ENCODE data around the gene CNTN4.

CNTN4 gene

DNA sequence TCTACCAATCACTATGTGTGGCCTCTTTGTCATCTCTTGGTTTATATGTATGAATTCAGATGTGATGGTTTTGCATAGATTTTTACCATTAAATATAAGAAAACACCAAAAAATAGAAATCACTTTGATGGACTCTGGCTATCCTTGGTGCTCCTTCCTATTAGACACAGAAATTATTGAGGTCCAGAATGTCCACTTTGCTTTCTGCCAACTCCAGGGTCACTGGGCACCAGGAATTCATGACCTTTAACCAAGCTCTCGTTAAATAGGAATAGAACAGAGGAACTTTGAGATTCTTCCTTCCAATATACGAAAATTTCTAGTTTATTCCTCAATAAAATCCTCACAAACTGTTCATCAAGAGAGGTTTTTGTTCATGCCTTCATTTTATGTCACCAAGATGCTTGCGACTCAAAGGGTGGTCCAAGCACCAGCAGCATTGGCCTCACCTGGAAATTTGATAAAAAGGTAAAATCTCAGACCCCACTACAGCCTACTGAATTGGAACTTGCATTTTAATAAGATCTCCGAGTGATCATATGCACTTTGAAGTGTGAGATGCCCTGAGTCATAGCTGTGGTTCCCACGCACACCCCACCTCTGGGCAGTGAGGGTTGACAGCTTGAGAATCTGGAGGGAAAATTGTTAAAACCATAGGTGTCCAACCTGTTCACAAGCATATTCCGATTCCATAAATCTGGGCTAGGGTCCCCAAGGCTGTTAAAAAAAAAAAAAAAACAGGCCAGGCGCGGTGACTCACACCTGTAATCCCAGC is 725.0 kb downstream of the CNTN4 start:
- H3K4me3 ChIP-seq (ENCODE audit: low read depth, low read length): no peak overlapping the region
- TF ChIP-seq, protein P1, sequence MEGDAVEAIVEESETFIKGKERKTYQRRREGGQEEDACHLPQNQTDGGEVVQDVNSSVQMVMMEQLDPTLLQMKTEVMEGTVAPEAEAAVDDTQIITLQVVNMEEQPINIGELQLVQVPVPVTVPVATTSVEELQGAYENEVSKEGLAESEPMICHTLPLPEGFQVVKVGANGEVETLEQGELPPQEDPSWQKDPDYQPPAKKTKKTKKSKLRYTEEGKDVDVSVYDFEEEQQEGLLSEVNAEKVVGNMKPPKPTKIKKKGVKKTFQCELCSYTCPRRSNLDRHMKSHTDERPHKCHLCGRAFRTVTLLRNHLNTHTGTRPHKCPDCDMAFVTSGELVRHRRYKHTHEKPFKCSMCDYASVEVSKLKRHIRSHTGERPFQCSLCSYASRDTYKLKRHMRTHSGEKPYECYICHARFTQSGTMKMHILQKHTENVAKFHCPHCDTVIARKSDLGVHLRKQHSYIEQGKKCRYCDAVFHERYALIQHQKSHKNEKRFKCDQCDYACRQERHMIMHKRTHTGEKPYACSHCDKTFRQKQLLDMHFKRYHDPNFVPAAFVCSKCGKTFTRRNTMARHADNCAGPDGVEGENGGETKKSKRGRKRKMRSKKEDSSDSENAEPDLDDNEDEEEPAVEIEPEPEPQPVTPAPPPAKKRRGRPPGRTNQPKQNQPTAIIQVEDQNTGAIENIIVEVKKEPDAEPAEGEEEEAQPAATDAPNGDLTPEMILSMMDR (IDR thresholded peaks at IDR 0.05; ENCODE audit: low read depth, low read length, missing control alignments): no peak
- no peak for DNase-seq (ENCODE audit: low read depth)

DNA sequence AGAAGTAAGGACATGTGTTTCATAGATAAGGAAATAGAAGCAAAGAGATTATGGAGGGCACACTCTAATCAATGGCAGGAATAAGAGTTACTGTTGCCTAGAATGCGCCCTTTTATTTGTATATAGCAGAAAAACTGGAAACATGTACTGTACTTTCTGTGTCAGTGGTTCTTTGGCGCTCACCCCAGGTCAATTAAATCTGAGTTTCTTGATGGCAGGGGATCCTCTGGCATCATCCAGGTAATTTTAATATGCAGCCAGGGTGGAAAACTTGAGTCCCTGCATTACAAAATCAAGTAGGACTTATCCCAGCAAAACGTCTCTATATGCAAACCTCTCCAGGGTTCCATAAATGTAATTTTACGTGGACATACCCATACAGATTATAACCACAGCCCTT is 727.4 kb downstream of the CNTN4 start:
- no peak for DNase-seq (ENCODE audit: low read depth)
- H3K4me3 ChIP-seq (ENCODE audit: low read depth, low read length): no peak overlapping the region
- TF ChIP-seq, protein P1 (IDR thresholded peaks at IDR 0.05; ENCODE audit: low read depth, low read length, missing control alignments): no peak

DNA sequence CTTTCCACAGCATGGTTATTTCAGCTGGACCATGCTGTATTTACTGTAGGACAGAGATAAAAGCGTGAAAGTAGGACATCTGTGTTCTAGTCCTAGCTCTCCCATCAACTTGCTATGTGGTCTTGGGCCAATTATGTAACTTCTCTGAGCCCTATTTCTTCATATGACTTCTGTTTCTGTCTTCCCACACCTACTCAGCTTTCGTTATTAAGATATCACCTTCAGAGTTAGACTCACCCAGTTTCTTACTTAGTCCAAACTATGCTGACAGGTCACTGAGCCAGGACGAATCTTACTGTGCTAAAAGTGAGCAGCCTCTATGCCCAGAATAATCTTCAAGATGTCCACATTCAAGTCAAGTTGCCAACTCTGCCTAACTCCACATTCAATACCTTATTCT is 727.8 kb downstream of the CNTN4 start:
- TF ChIP-seq, protein P1 (IDR thresholded peaks at IDR 0.05; ENCODE audit: low read depth, low read length, missing control alignments): no peak
- DNase-seq (ENCODE audit: low read depth): no peak
- no peak overlapping the region for H3K4me3 ChIP-seq (ENCODE audit: low read depth, low read length)

DNA sequence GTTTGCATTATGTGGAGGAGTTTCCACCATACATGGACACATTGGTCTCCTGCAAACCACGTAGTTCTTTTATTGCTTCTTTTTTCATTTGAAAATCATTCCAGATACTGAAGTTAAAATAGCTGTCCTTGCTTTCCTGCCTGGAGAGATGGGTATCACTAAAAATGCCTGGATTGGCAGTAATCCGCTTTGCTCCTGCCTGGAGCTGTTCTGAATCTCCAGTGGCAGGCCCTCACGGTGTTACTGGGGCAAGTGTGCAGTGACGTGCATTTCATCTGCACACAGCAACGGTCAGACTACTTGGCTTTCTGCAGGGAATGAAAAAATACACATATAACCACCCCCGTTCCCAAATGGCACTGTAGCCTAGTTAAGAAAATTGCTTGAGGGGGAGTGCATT is 738.6 kb downstream of the CNTN4 start:
- TF ChIP-seq, protein P1 (IDR thresholded peaks at IDR 0.05; ENCODE audit: low read depth, low read length, missing control alignments): no peak
- H3K4me3 ChIP-seq (ENCODE audit: low read depth, low read length): no peak overlapping the region
- DNase-seq (ENCODE audit: low read depth): no peak

DNA sequence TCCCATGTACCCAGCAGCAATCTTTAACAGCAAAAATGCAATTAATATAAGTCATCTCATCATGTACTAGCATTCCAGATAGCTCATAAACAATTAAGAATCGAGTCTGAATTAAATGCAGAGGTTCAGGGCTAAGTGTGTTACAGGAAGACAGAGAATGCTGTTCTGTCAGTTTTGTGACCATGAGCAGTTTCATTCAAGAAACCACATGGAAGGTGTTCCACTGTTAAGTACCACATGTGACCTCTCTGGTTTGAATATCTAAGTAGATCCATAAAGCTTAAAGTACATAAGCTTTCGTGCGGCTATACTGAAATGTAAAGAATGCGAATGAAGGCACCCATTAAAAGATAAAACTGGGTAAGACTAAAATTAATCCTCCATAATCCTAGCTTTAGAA is 739.2 kb downstream of the CNTN4 start:
- no peak for DNase-seq (ENCODE audit: low read depth)
- TF ChIP-seq, protein P1 (IDR thresholded peaks at IDR 0.05; ENCODE audit: low read depth, low read length, missing control alignments): no peak
- H3K4me3 ChIP-seq (ENCODE audit: low read depth, low read length): no peak overlapping the region

DNA sequence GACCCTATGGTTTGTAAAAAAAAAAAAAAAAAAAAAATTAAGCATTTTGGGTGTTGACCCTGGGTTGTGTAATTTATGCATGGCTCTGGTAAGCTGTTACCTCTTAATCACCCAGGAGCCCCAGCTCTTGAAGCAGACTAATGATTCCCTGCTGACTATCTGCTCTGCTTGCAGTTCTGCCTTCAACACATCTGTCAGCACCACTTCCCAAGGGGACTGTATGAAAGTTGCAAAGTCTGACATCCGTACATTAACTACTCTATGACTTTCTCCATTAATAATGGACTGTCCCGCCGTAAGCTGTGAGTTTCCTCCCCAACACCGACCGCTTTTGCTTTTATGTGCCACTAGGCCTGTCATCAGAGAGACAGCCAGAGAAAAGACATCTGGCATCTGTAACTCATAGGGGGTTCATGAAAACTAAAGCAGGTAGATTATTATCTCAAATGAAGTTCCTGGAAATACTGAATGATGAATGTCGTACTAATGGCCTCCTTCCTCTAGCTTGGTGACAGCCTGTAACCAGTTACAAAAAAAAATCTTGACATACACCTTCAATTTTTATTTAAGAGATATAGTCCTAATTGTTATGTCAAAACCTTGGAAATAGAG is 740.0 kb downstream of the CNTN4 start:
- TF ChIP-seq, protein P1 (IDR thresholded peaks at IDR 0.05; ENCODE audit: low read depth, low read length, missing control alignments): no peak
- no peak for DNase-seq (ENCODE audit: low read depth)
- no peak overlapping the region for H3K4me3 ChIP-seq (ENCODE audit: low read depth, low read length)

DNA sequence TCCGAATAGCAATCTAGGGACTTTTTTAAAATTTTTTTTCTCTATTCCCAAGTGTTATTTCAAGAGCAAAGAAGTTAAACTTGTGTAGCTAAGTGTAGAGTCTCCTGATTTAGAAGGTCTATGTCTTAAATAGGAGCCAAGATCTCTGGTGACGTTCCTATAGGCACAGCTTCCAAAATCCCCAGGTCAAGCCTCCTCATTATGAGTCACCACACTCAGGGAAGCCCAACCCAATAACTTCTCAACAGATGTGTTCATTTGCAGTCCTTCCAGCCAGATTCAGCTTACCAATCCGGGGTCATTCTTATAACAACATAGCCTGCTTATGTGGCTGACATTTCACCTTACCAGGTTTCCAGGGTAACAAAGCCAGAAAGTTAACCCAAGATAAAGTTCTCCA is 741.2 kb downstream of the CNTN4 start:
- DNase-seq (ENCODE audit: low read depth): no peak
- H3K4me3 ChIP-seq (ENCODE audit: low read depth, low read length): no peak overlapping the region
- TF ChIP-seq, protein P1 (IDR thresholded peaks at IDR 0.05; ENCODE audit: low read depth, low read length, missing control alignments): no peak
